ENCODE data around the gene ABCA6. TPM values are rescaled to one million over a fixed set of nuclear protein-coding genes. Genes with fewer than 3 reads are reported as not detected.

ABCA6 gene
- total RNA-seq, 1 experiment from 2014 or later = 2.1 TPM

Small RNA genes within 50 kb of the gene (microRNA-seq; reads per million reads assigned to microRNA genes)
- gene MIR4524A = not detected
- gene MIR4524B = not detected

Other genes starting within 250 kb of the ABCA6 start
- gene ABCA8, start 186.5 kb downstream of the ABCA6 start, total RNA-seq (2021) = 0.90 TPM in 2 replicates
- 1.4 and 2.1 TPM in 2 replicates for gene ABCA9, start 81.0 kb downstream of the ABCA6 start, total RNA-seq (2021)
- gene ABCA10, start 86.9 kb upstream of the ABCA6 start, total RNA-seq (2021) = 0.42 and 0.47 TPM in 2 replicates
- gene ABCA5, start 185.2 kb upstream of the ABCA6 start, total RNA-seq (2021) = 11.7 and 14.7 TPM in 2 replicates